ENCODE data around the gene WNK1. TPM values are rescaled to one million over a fixed set of nuclear protein-coding genes. Genes with fewer than 3 reads are reported as not detected.

Gene WNK1
- total and polyA plus RNA-seq, 2 of the 8 experiments (the other 6 are each of a cell fraction or from before 2014, with no cell fraction given) = 88.2 to 157 TPM

DNA sequence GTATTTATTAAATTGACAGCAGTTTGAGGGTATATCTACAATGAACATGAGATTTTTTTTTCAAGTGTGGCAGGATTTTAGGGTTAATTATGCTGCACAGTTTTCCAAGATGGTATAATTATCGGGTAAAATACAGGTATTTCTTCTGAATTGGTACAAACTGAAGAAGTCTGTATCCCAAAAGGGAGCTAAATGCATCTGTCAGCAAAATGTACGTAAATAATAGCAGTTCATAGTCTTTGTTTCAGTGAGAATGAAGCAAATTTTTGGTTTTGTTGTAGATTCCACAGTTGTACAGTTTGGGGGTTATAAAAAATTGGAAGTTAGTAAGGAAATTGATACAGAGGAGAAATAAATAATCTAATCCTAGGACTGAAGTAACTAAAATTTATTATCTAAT, 133.8 kb downstream of the WNK1 start:
- WGBS, 2 experiments (ENCODE audit: extremely low coverage in 1 of 2, insufficient coverage in 1 of 2, insufficient read length in 1 of 2, insufficient replicate concordance in 2 of 2, low coverage in 1 of 2, low lambda C conversion rate in 2 of 2, missing lambda C conversion rate in 1 of 2) = 89% methylated on average over 2 of the region's 2 CpGs; no CpG with 5 or more reads in 1 of the 2 experiments
- FAIRE-seq = no peak
- H3K4me3 ChIP-seq (ENCODE audit: extremely low read depth in 1 of 4, insufficient read depth in 2 of 4, low read depth in 3 of 4, low read length in 4 of 4) = no peak overlapping the region
- TF ChIP-seq YY1 (IDR thresholded peaks at IDR 0.05; ENCODE audit: low read depth, low read length) (no peak), RBBP5 (IDR thresholded peaks at IDR 0.05; ENCODE audit: borderline replicate concordance, low read depth, low read length) (no peak), CTBP2 (IDR thresholded peaks at IDR 0.05; ENCODE audit: borderline replicate concordance, insufficient read depth, insufficient read length, low read length) (no peak), FOSL1 (IDR thresholded peaks at IDR 0.05; ENCODE audit: insufficient read depth, low read depth, low read length) (no peak), TAF7 (optimal IDR thresholded peaks at IDR 0.05; ENCODE audit: borderline replicate concordance, low read depth, low read length) (no peak), BRCA1 (IDR thresholded peaks at IDR 0.05; ENCODE audit: low read depth, low read length) (no peak)
- H3K9ac ChIP-seq (replicated peaks in 1 of 4; ENCODE audit: extremely low read depth in 1 of 4, low read depth in 3 of 4, low read length in 3 of 4) = no peak overlapping the region
- peaks cover 0 to under 1% of the 10 kb centered on the region in 2 experiments for H4K20me1 ChIP-seq (replicated peaks in 1 of 2; ENCODE audit: control insufficient read depth in 1 of 2, insufficient read depth in 2 of 2, low read length in 2 of 2)
- H3K9me3 ChIP-seq (ENCODE audit: insufficient read depth in 2 of 2, low read depth in 1 of 2, low read length in 1 of 2) = no peaks in the 10 kb centered on the region
- no peak overlapping the region for H3K18ac ChIP-seq (ENCODE audit: extremely low read depth, low read length)
- H3K23me2 ChIP-seq (ENCODE audit: low read depth, low read length) = no peaks in the 10 kb centered on the region
- H3K4me2 ChIP-seq (ENCODE audit: insufficient read depth in 1 of 2, low read depth in 2 of 2, low read length in 2 of 2) = no peak overlapping the region
- no peak overlapping the region for H4K5ac ChIP-seq (ENCODE audit: insufficient read length, low read depth, low read length)
- H4K8ac ChIP-seq (ENCODE audit: extremely low read depth, insufficient read depth, low read length) = no peak overlapping the region
- peaks cover 45 to 89% (median 72%) of the 10 kb centered on the region in 4 experiments for H3K36me3 ChIP-seq (ENCODE audit: control insufficient read depth in 2 of 4, insufficient read depth in 4 of 4, low read length in 3 of 4)
- H2AFZ ChIP-seq (ENCODE audit: low read length) = no peak overlapping the region
- H2BK120ac ChIP-seq (replicated peaks; ENCODE audit: low read depth, low read length) = no peak overlapping the region
- DNase-seq (ENCODE audit: low read depth in 1 of 2, low spot score in 2 of 2) = no peak
- no peak overlapping the region for H2AK5ac ChIP-seq (ENCODE audit: low read depth, low read length)
- no peak overlapping the region for H2BK5ac ChIP-seq (ENCODE audit: low read depth, low read length)
- no peak overlapping the region for H3K23ac ChIP-seq (ENCODE audit: insufficient read length)
- H3K27ac ChIP-seq (ENCODE audit: low read depth, low read length) = no peak overlapping the region
- no peak overlapping the region for H2BK20ac ChIP-seq (ENCODE audit: low read length)
- H3K14ac ChIP-seq (ENCODE audit: insufficient read length) = no peak overlapping the region
- no peak overlapping the region for H3K4ac ChIP-seq (replicated peaks; ENCODE audit: insufficient read length, low read depth, low read length)
- no peaks in the 10 kb centered on the region for H3K79me1 ChIP-seq (ENCODE audit: low read depth, low read length)
- H3K4me1 ChIP-seq (replicated peaks in 1 of 4; ENCODE audit: control insufficient read depth in 3 of 4, insufficient read depth in 4 of 4, low read length in 3 of 4) = no peaks in the 10 kb centered on the region
- H2BK12ac ChIP-seq (ENCODE audit: low read depth, low read length) = no peak overlapping the region
- no peaks in the 10 kb centered on the region for H3K79me2 ChIP-seq (ENCODE audit: control insufficient read depth in 1 of 2, insufficient read depth in 2 of 2, low read length in 2 of 2)
- no peak overlapping the region for H2BK15ac ChIP-seq (ENCODE audit: low read length)
- POLR2A ChIA-PET (ENCODE audit: partially characterized antibody) = no interaction called here
- no peak overlapping the region for H4K91ac ChIP-seq (replicated peaks; ENCODE audit: insufficient read length, low read length)
- no peaks in the 10 kb centered on the region for H3K27me3 ChIP-seq (replicated peaks in 1 of 4; ENCODE audit: control insufficient read depth in 3 of 4, extremely low read depth in 1 of 4, insufficient read depth in 3 of 4, low read length in 3 of 4)
- no peak overlapping the region for H3K56ac ChIP-seq (replicated peaks; ENCODE audit: insufficient read length, low read depth, low read length)
- CTCF ChIA-PET (ENCODE audit: partially characterized antibody) = interaction anchor here (1.5 to 2.3 kb wide), 2 partner anchors 14 to 73 kb away, joined by 3 to 6 read pairs; no protein-coding TSS in a partner anchor

Measured in H1 (cell line).